HL-60 (cell line): ENCODE measurements around the gene FBXO38.

Experiments used
- CTCF ChIP-seq: IDR thresholded peaks from one replicate; pipeline ENCODE4 v1.5.1; 2011; ENCODE audit warnings: low read length, control low read depth, inconsistent platforms; ENCODE audit not compliant: insufficient read depth
- POLR2AphosphoS5 ChIP-seq: IDR thresholded peaks from 2 replicates; pipeline ENCODE4 v1.6.1; 2012; ENCODE audit warnings: low read depth

DNA sequence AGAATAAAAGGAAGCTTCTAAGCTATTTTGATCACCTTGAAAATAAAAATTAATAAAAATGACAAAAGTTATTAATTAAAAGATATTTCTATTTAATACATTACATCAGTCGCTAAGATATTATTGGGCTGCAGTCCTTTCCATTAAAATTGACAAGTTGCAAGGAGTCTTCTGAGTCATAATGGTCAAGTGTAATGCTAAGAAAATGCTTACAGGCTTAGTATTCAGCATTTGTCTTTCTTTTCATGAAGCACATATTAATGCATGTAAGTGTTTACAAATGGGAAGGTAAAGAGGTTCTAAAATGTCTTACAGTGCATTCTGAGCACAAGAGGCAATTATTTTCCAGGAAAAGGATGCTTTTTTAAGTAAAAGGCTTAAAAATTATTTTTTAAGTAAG lies 31.1 kb upstream of the FBXO38 start:
- TF ChIP-seq POLR2AphosphoS5 (no peak), CTCF (no peak)
